MM.1S (cell line): ENCODE data around the gene CFAP300.

ENCODE experiments used
- CTCF ChIP-seq: fragments of 300-600 bp; sonication (generic); IDR thresholded peaks from 2 replicates; pipeline ENCODE4 v1.5.1; 2016; ENCODE audit warnings: antibody characterized with exemption, low read length, mixed read lengths
- EZH2 ChIP-seq: fragments of 300-600 bp; sonication (generic); optimal IDR thresholded peaks from 2 replicates; pipeline ENCODE3; 2017; ENCODE audit warnings: low read depth, mild to moderate bottlenecking, antibody characterized with exemption, low read length, mixed read lengths
- EZH2phosphoT487 ChIP-seq: fragments of 300-600 bp; sonication (generic); IDR thresholded peaks from 2 replicates; pipeline ENCODE4 v1.6.1; 2018; ENCODE audit warnings: antibody characterized with exemption, low read length

GRCh38 chr11:102014756-102015155 is 32.5 kb upstream of the CFAP300 start:
- no peak for TF ChIP-seq CTCF
- no peak for TF ChIP-seq EZH2
- TF ChIP-seq EZH2phosphoT487: no peak
